Measurements from ENCODE around the gene GSG1L. TPM values are rescaled to one million over a fixed set of nuclear protein-coding genes. Genes with fewer than 3 reads are reported as not detected.

GSG1L gene
- total RNA-seq, 4 donors from 2014 or later: not detected

DNA sequence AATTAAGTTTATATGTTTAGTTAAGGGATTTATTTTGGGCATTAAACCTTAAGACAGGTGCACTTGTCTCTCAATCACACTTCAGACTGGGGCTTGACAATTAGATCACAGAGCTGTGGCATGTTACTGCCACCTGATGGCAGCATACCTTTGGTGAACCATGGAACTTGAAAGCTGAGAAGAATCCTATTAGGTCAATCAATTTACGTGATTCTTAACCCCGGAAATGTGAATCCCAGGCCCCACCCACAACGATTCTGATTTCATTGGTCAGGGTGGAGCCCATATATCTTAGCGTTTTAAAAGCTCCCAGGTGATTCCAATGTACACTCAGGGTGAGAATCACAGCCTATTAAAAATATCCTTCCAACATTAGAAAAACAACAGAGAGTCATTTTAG is 91.0 kb downstream of the GSG1L start:
- DNase-seq (ENCODE audit: low spot score) (no peak), ATAC-seq (ENCODE audit: low FRiP score) (peak; percentile 52)
- TF ChIP-seq, protein P1, sequence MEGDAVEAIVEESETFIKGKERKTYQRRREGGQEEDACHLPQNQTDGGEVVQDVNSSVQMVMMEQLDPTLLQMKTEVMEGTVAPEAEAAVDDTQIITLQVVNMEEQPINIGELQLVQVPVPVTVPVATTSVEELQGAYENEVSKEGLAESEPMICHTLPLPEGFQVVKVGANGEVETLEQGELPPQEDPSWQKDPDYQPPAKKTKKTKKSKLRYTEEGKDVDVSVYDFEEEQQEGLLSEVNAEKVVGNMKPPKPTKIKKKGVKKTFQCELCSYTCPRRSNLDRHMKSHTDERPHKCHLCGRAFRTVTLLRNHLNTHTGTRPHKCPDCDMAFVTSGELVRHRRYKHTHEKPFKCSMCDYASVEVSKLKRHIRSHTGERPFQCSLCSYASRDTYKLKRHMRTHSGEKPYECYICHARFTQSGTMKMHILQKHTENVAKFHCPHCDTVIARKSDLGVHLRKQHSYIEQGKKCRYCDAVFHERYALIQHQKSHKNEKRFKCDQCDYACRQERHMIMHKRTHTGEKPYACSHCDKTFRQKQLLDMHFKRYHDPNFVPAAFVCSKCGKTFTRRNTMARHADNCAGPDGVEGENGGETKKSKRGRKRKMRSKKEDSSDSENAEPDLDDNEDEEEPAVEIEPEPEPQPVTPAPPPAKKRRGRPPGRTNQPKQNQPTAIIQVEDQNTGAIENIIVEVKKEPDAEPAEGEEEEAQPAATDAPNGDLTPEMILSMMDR (IDR thresholded peaks at IDR 0.05): no peak

DNA sequence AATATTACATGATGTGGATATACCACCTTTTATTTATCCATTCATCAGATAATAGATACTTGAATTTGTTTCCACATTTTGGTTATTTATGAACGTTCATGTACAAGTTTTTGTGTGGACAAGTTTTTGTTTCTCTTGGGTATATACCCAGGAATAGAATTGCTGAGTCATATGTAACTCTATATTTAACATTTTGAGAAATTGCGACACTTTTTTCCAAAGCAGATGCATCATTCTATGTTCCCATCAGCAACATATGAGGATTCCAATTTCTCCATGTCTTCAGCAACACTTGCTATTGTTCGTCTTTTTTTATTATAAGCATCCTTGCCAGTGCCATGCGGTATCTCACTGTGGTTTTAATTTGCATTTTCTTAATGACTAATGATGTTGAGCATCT is 93.9 kb downstream of the GSG1L start:
- DNase-seq (ENCODE audit: low spot score) (no peak), ATAC-seq (ENCODE audit: low FRiP score) (no peak)
- TF ChIP-seq, protein P1 (IDR thresholded peaks at IDR 0.05): no peak

DNA sequence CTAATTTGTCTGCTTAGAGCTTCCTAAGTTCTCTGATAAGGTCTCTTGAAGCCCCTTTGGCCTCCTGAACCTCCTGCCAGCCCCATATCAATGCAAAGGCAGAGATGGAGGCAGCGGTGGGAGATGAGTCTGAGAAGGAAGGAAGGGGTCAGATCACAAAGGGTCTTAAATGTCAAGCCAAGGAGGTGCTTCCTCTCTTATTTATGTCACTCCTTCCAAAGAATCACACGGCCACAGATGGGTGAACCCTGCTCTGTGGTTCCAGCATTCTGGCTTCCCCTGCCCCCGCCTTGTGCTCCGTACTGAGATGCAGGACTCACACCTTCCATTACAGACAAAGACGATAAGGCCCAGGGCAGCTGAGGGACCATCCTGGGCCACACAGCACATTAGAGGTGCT is 96.3 kb downstream of the GSG1L start:
- DNase-seq (ENCODE audit: low spot score): no peak
- TF ChIP-seq, protein P1 (IDR thresholded peaks at IDR 0.05): no peak
- no peak for ATAC-seq (ENCODE audit: low FRiP score)

DNA sequence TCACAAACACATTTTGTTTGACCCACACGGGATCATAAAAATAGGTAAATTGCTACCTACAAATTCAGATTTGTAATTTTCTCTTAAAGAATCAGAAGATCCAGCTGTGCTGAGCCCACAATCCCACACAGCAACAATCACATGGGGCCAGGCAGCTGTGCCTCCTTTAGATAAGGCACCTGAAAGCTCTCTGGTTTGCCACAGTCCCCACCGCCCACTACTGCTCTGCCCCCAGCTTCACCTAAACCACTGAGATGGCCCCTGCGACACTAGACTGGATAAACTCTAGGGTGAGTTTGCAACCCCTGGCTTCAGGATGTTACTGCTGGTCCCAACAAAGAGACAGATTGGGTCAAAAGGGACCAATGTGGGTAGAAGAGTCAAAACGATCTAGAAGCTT is 96.8 kb downstream of the GSG1L start:
- DNase-seq (ENCODE audit: low spot score): no peak
- TF ChIP-seq, protein P1 (IDR thresholded peaks at IDR 0.05): no peak
- no peak for ATAC-seq (ENCODE audit: low FRiP score)

DNA sequence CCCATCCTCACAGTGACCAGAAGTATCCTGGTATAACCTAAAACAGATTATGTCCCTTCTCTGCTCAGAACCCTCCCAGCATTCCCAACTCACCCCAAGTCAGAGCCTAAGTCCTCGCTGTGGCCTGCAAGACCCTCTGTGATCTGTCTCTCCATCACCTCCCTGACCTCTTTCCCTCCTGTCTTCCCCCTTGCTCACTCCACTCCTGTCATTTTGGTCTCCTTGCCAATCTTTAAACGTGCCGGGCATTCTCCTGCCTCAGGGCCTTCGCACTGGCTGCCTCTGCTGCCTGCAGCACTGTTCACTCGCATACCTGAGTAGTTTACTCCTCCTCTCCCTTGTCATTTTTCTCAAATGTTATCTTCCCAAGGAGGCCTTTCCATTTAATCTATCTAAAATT is 97.7 kb downstream of the GSG1L start:
- TF ChIP-seq, protein P1 (IDR thresholded peaks at IDR 0.05): no peak
- ATAC-seq (ENCODE audit: low FRiP score) (no peak), DNase-seq (ENCODE audit: low spot score) (no peak)

DNA sequence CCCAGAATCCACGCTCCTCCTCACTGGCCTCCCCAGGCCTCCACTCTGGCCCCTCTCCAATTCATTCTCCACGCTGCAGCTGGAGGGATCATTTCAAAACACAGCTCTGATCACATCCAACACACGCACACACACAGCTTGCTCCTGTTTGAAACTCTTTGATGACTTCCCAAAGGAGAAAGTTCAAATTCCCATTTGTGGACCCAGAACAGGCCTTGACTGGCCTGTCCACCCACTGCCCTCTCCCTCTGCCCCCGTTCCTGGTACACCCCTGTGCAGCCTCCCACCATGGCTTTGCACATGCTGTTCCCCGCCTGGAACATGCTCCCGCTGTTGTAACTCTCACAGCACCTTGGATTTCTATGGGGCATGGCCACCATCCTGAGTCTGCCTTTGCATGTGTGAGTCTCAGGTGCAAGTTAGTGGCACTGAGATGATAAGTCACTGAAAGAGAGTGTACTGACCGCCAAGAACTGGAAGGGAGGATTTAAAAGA is 100.0 kb downstream of the GSG1L start:
- TF ChIP-seq, protein P1 (IDR thresholded peaks at IDR 0.05): no peak
- DNase-seq (ENCODE audit: low spot score): no peak
- no peak for ATAC-seq (ENCODE audit: low FRiP score)

DNA sequence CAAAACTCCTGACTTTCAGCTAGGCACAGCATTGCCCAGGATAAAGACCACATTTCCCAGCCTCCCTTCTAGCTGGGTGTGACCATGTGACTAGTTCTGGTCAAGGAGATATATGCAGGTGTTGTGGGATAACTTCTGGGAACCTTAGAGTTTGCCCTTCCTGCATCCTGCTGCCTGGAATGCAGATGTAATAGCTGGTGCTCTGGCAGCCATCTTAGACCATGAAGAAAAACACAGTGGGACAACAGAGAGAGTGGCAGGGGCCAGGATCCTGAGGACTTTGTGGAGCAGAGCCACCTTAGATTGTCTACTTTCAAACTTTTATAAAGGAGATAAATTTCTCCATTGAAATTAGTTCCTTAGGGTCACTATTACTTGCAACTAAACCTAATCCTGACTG is 101.3 kb downstream of the GSG1L start:
- ATAC-seq (ENCODE audit: low FRiP score) (no peak), DNase-seq (ENCODE audit: low spot score) (no peak)
- TF ChIP-seq, protein P1 (IDR thresholded peaks at IDR 0.05): no peak

Measured in omental fat pad (tissue), 4 donors.